HTR-8/SVneo (cell line): Measurements from ENCODE around the gene AGBL1.

Source experiments
- DNase-seq: peaks from one replicate; pipeline ENCODE4 v3.0.0; 2011; ENCODE audit warnings: low spot score, mixed read lengths; ENCODE audit not compliant: insufficient read length
- FAIRE-seq: peaks from 2 replicates; lab custom pipeline; 2011; peaks lifted over from hg19 to GRCh38; lab: Jason Lieb, UNC

The AGBL1 gene

GRCh38 chr15:86311568-86312280 is 232.1 kb downstream of the AGBL1 start:
- DNase-seq (no peak), FAIRE-seq (no peak)

GRCh38 chr15:86312486-86312885 is 232.8 kb downstream of the AGBL1 start:
- FAIRE-seq: no peak
- no peak for DNase-seq

GRCh38 chr15:86316216-86316615 is 236.5 kb downstream of the AGBL1 start:
- DNase-seq: no peak
- no peak for FAIRE-seq

GRCh38 chr15:86316726-86317383 is 237.2 kb downstream of the AGBL1 start:
- no peak for DNase-seq
- FAIRE-seq: no peak

GRCh38 chr15:86317384-86317740 is 237.7 kb downstream of the AGBL1 start:
- FAIRE-seq (no peak), DNase-seq (no peak)

GRCh38 chr15:86322629-86323028 is 243.0 kb downstream of the AGBL1 start:
- no peak for FAIRE-seq
- DNase-seq: no peak

- no peak for DNase-seq
These were observed 247.7 kb downstream of the AGBL1 start for GRCh38 chr15:86327230-86327865.

GRCh38 chr15:86328658-86329057 is 249.0 kb downstream of the AGBL1 start:
- FAIRE-seq (no peak), DNase-seq (no peak)

More at GRCh38 chr15:86327230-86327865, 247.7 kb downstream of the AGBL1 start:
- no peak for FAIRE-seq

GRCh38 chr15:86329311-86330013 is 249.8 kb downstream of the AGBL1 start:
- FAIRE-seq: no peak
- DNase-seq: no peak

- FAIRE-seq (no peak), DNase-seq (no peak)
These were observed 254.1 kb downstream of the AGBL1 start for GRCh38 chr15:86333819-86334218.

GRCh38 chr15:86336051-86336788 is 256.5 kb downstream of the AGBL1 start:
- FAIRE-seq (no peak), DNase-seq (no peak)

- FAIRE-seq (no peak), DNase-seq (no peak)
These were observed 257.4 kb downstream of the AGBL1 start for GRCh38 chr15:86337071-86337470.

- DNase-seq (no peak), FAIRE-seq (no peak)
These were observed 267.6 kb downstream of the AGBL1 start for GRCh38 chr15:86347245-86347644.

GRCh38 chr15:86349565-86349964 is 269.9 kb downstream of the AGBL1 start:
- no peak for FAIRE-seq
- DNase-seq: no peak

- no peak for FAIRE-seq
These were observed 273.5 kb downstream of the AGBL1 start for GRCh38 chr15:86353213-86353612.

GRCh38 chr15:86355361-86355760 is 275.7 kb downstream of the AGBL1 start:
- no peak for DNase-seq
- no peak for FAIRE-seq

More at GRCh38 chr15:86353213-86353612, 273.5 kb downstream of the AGBL1 start:
- no peak for DNase-seq

- DNase-seq (no peak), FAIRE-seq (no peak)
These were observed 276.1 kb downstream of the AGBL1 start for GRCh38 chr15:86355801-86356200.

- DNase-seq: no peak
- no peak for FAIRE-seq
These were observed 282.9 kb downstream of the AGBL1 start for GRCh38 chr15:86362555-86362954.

GRCh38 chr15:86373147-86373546 is 293.5 kb downstream of the AGBL1 start:
- DNase-seq (no peak), FAIRE-seq (no peak)

GRCh38 chr15:86375733-86376280 is 296.1 kb downstream of the AGBL1 start:
- no peak for FAIRE-seq
- DNase-seq: no peak
